ENCODE data around the gene RAB17. TPM values are rescaled to one million over a fixed set of nuclear protein-coding genes. Genes with fewer than 3 reads are reported as not detected.

Gene RAB17
- total and polyA plus RNA-seq, 4 donors = 19.3 to 73.3 (median 46.4) TPM

GRCh38 chr2:237571551-237571950, 19.0 kb downstream of the RAB17 start:
- TF ChIP-seq CTCF (IDR thresholded peaks at IDR 0.05; ENCODE audit: control extremely low read depth, extremely low read depth) = no peak
- H3K27me3 ChIP-seq (ENCODE audit: control insufficient read depth in 3 of 3, insufficient read depth in 3 of 3, low read length in 2 of 3) = no peaks in the 10 kb centered on the region
- H3K9me3 ChIP-seq (ENCODE audit: control insufficient read depth in 4 of 4, insufficient read depth in 3 of 4, low read length in 3 of 4) = no peaks in the 10 kb centered on the region
- no peak overlapping the region for H3K9ac ChIP-seq (ENCODE audit: insufficient read depth in 1 of 2, low read length in 2 of 2)
- H3K4me1 ChIP-seq (ENCODE audit: control insufficient read depth in 5 of 5, insufficient read depth in 5 of 5, low read length in 5 of 5) = peaks cover 0 to 9% (median 0%) of the 10 kb centered on the region in 5 donors
- H3K4me3 ChIP-seq = no peak overlapping the region
- DNase-seq = no peak
- no peak overlapping the region for H3K27ac ChIP-seq (ENCODE audit: low read depth in 1 of 2, low read length in 1 of 2)
- no peak for ATAC-seq (ENCODE audit: insufficient read depth, low FRiP score)
- WGBS, 2 donors = 85 to 93% methylated on average over 7 of the region's 7 CpGs
- H3K36me3 ChIP-seq (ENCODE audit: control insufficient read depth in 4 of 4, insufficient read depth in 4 of 4, low read length in 4 of 4) = peaks cover 0 to under 1% (median 0%) of the 10 kb centered on the region in 4 donors

GRCh38 chr2:237570776-237571335, 19.7 kb downstream of the RAB17 start:
- Histone ChIP-seq H3K27ac (ENCODE audit: low read depth in 1 of 2, low read length in 1 of 2) (no peak overlapping the region), H3K27me3 (ENCODE audit: control insufficient read depth in 3 of 3, insufficient read depth in 3 of 3, low read length in 2 of 3) (peaks cover 0 to 2% (median 1%) of the 10 kb centered on the region in 3 donors), H3K4me1 (ENCODE audit: control insufficient read depth in 5 of 5, insufficient read depth in 5 of 5, low read length in 5 of 5) (peaks cover 0 to 9% (median 0%) of the 10 kb centered on the region in 5 donors), H3K9ac (ENCODE audit: insufficient read depth in 1 of 2, low read length in 2 of 2) (no peak overlapping the region), H3K4me3 (no peak overlapping the region), H3K36me3 (ENCODE audit: control insufficient read depth in 4 of 4, insufficient read depth in 4 of 4, low read length in 4 of 4) (no peaks in the 10 kb centered on the region), H3K9me3 (ENCODE audit: control insufficient read depth in 4 of 4, insufficient read depth in 3 of 4, low read length in 3 of 4) (no peaks in the 10 kb centered on the region)
- DNase-seq (no peak), ATAC-seq (ENCODE audit: insufficient read depth, low FRiP score) (no peak)
- TF ChIP-seq CTCF (IDR thresholded peaks at IDR 0.05; ENCODE audit: control extremely low read depth, extremely low read depth) = no peak
- 88 to 91% methylated on average over 9 of the region's 9 CpGs for WGBS, 2 donors

GRCh38 chr2:237569896-237570295, 20.6 kb downstream of the RAB17 start:
- no peak overlapping the region for H3K9ac ChIP-seq (ENCODE audit: insufficient read depth in 1 of 2, low read length in 2 of 2)
- H3K27ac ChIP-seq (ENCODE audit: low read depth in 1 of 2, low read length in 1 of 2) = no peak overlapping the region
- no peaks in the 10 kb centered on the region for H3K9me3 ChIP-seq (ENCODE audit: control insufficient read depth in 4 of 4, insufficient read depth in 3 of 4, low read length in 3 of 4)
- DNase-seq = no peak
- H3K27me3 ChIP-seq (ENCODE audit: control insufficient read depth in 3 of 3, insufficient read depth in 3 of 3, low read length in 2 of 3) = peaks cover 0 to 2% (median 2%) of the 10 kb centered on the region in 3 donors
- H3K4me3 ChIP-seq = no peak overlapping the region
- H3K4me1 ChIP-seq (ENCODE audit: control insufficient read depth in 5 of 5, insufficient read depth in 5 of 5, low read length in 5 of 5) = peaks cover 0 to 8% (median 0%) of the 10 kb centered on the region in 5 donors
- 96 to 98% methylated on average over 3 of the region's 3 CpGs for WGBS, 2 donors
- no peak for TF ChIP-seq CTCF (IDR thresholded peaks at IDR 0.05; ENCODE audit: control extremely low read depth, extremely low read depth)
- no peak for ATAC-seq (ENCODE audit: insufficient read depth, low FRiP score)
- H3K36me3 ChIP-seq (ENCODE audit: control insufficient read depth in 4 of 4, insufficient read depth in 4 of 4, low read length in 4 of 4) = no peaks in the 10 kb centered on the region

- DNase-seq = no peak
- H3K4me3 ChIP-seq = no peak overlapping the region
- peaks cover 0 to 8% (median 0%) of the 10 kb centered on the region in 5 donors for H3K4me1 ChIP-seq (ENCODE audit: control insufficient read depth in 5 of 5, insufficient read depth in 5 of 5, low read length in 5 of 5)
- H3K36me3 ChIP-seq (ENCODE audit: control insufficient read depth in 4 of 4, insufficient read depth in 4 of 4, low read length in 4 of 4) = no peaks in the 10 kb centered on the region
- no peak overlapping the region for H3K9ac ChIP-seq (ENCODE audit: insufficient read depth in 1 of 2, low read length in 2 of 2)
- no peak for TF ChIP-seq CTCF (IDR thresholded peaks at IDR 0.05; ENCODE audit: control extremely low read depth, extremely low read depth)
- H3K27me3 ChIP-seq (ENCODE audit: control insufficient read depth in 3 of 3, insufficient read depth in 3 of 3, low read length in 2 of 3) = peaks cover 0 to 6% (median 2%) of the 10 kb centered on the region in 3 donors
- no peaks in the 10 kb centered on the region for H3K9me3 ChIP-seq (ENCODE audit: control insufficient read depth in 4 of 4, insufficient read depth in 3 of 4, low read length in 3 of 4)
- no peak overlapping the region for H3K27ac ChIP-seq (ENCODE audit: low read depth in 1 of 2, low read length in 1 of 2)
- ATAC-seq (ENCODE audit: insufficient read depth, low FRiP score) = no peak
- WGBS, 2 donors = 89 to 93% methylated on average over 5 of the region's 5 CpGs
These were observed 21.5 kb downstream of the RAB17 start for GRCh38 chr2:237569041-237569440.

Data from lung (tissue), 12 donors.